Activated effector memory CD4-positive, alpha-beta T cell treated with anti-CD3 and anti-CD28 coated beads, Interleukin-2, amount 50 U/mL, for 16 hours (primary cell): Measurements from ENCODE around the gene ZNF280D.
"Not testable (repeated sequence)": the region's sequence is repeated elsewhere in the genome, so short reads cannot be mapped to it uniquely, and the experiment has no call there.

Experiments
- DNase-seq: peaks from one replicate; pipeline ENCODE4 v3.0.0-alpha.2; 2020

ZNF280D gene, protein sequence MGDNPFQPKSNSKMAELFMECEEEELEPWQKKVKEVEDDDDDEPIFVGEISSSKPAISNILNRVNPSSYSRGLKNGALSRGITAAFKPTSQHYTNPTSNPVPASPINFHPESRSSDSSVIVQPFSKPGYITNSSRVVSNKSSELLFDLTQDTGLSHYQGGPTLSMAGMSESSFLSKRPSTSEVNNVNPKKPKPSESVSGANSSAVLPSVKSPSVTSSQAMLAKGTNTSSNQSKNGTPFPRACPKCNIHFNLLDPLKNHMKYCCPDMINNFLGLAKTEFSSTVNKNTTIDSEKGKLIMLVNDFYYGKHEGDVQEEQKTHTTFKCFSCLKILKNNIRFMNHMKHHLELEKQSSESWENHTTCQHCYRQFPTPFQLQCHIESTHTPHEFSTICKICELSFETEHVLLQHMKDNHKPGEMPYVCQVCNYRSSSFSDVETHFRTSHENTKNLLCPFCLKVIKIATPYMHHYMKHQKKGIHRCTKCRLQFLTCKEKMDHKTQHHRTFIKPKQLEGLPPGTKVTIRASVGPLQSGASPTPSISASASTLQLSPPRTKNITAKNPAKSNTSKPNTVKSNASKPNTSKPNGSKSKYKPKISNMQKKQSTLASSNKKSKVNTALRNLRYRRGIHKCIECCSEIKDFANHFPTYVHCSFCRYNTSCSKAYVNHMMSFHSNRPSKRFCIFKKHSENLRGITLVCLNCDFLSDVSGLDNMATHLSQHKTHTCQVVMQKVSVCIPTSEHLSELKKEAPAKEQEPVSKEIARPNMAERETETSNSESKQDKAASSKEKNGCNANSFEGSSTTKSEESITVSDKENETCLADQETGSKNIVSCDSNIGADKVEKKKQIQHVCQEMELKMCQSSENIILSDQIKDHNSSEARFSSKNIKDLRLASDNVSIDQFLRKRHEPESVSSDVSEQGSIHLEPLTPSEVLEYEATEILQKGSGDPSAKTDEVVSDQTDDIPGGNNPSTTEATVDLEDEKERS

DNA sequence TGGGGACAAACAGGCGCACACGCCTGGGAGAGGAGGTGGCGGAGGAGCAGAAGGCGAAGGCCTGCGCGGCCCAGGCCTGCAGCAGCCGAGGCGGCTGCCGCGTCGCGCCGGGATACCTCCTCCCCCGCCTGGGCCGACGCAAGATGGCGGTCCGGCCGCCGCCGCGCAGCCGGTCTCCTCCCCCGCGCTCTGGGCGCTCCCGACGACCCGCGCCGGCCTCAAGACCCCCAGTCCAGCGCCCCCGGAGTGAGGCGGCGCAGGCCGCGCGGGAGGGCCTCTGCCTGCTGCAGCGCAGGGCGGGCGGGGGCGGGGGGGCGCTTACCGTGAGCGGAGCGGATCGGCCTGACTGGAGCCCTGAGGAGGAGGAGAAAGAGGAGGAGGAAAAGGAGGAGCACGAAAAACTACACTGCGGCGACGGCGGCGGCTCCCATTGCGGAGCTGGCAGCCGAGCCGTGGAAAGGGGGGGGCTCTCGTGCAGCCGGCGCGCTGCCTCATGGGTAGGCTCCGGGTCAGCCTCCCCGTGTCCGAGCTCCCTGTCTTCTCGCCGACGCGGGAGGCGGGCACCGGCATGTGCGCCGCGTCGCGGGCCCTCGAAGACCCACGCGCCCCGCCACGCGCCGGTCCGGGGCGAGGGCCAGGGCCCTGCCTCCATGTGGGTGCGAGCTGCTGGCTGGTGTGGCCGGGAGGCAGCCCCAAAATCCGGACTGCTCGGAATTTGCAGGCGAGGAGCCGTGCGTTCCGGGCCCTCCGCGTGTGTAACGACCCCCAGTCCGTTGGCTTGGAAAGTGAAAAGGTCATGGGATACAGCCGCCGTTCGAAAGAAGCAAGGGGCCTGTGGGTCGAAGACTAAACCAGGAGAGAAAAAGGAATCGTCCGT is at the start of gene ZNF280D:
ZNF280D (minus strand) TSS at position 374 of the 877 bp plus-strand sequence. CDS start 26,400 bp downstream, outside the sequence.
- peak; percentile 92 for DNase-seq

DNA sequence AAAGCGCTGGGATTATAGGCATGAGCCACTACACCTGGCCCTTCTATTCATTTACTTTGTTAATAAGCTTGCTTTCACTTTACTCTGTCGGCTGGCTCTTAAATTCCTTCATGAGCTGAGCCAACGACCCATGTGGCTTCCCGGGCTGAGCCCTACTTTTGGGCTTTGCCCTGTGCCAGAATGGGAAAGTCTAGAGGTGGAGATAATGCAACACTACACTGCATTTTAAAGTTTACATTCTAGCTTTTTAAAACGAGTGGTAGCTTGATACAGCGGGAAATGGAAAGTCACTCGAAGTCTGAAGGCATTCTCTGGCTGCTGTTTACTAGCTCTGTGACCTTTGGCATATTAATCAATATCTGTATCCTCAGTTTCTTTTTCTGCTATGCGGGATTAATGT is 49.0 kb upstream of the ZNF280D start:
- no peak for DNase-seq

DNA sequence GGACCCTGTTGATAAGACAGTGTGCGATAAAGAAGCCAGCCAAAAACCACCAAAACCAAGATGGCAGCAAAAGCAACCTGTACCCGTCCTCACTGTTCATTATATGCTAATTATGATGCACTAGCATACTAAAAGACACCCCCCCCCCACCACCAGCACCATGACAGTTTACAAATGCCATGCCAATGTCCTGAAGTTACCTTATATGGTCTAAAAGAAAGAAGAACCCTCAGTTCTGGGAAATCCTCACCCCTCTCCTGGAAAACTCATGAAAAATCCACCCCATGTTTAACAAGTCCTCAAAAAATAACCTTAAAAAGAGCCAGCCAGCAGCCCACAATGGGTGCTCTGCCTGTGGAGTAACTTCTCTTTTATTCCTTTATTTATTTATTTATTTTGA is 48.4 kb upstream of the ZNF280D start:
- no peak for DNase-seq

DNA sequence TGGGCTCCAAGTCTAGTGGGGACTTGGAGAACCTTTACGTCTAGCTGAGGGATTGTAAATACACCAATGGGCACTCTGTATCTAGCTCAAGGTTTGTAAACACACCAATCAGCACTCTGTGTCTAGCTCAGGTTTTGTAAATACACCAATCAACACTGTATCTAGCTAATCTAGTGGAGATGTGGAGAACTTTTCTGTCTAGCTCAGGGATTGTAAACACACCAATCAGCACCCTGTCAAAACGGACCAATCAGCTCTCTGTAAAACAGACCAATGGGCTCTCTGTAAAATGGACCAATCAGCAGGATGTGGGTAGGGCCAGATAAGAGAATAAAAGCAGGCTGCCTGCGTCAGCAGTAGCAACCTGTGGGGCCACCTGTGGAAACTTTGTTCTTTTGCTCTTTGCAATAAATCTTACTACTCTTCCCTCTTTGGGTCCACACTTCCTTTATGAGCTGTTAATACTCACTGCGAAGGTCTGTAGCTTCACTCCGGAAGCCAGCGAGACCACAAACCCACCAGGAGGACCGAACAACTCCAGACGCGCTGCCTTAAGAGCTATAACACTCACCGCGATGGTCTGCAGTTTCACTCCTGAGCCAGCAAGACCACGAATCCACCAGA is 46.9 kb upstream of the ZNF280D start:
- not testable (repeated sequence) for DNase-seq

DNA sequence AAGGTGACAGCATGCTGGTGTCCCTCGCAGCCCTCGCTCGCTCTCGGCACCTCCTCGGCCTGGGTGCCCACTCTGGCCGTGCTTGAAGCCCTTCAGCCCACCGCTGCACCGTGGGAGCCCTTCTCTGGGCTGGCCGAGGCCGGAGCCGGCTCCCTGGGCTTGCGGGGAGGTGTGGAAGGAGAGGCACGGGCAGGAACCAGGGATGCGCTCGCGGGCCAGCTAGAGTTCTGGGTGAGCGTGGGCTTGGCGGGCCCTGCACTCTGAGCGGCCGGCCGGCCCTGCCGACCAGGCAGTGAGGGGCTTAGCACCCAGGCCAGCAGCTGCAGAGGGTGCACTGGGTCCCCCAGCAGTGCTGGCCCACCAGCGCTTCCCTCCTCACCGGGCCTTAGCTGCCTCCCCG is 46.1 kb upstream of the ZNF280D start:
- DNase-seq = not testable (repeated sequence)

DNA sequence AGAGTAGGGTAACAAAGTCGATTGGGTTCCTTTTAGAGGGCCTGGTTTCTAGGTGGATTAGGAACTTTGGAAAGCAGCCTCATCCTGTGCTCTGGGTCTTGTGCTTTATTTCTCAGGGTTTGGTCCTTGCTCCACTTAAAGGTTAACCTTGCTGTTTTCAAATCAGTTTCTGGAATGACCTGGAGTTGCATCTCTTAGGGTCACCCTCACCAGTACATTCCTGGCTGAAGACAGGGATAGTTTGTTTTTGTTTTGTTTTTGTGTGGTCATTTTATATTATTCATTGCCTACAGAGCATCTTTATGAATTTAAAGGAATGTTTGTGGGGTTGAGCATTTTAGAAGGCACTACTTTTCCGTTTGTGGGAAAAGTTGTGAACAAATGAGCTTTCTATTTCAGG is 45.5 kb upstream of the ZNF280D start:
- no peak for DNase-seq

DNA sequence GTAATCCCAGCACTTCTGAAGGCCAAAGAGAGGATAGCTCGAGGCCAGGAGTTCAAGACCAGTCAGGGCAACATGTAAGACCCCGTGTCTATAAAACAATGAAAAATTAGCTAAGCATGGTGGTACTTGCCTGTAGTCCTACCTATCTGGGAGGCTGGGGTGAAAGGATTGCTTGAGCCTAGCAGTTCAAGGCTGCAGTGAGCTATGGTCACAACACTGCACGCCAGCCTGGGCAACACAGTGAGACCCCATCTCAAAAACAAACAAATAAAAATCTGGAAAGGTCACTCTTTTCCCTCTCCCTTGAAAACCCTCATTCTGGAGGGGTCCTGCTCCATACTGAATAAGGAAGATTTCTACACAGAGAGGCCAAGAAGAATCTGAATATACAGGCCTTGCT is 43.5 kb upstream of the ZNF280D start:
- DNase-seq = no peak

DNA sequence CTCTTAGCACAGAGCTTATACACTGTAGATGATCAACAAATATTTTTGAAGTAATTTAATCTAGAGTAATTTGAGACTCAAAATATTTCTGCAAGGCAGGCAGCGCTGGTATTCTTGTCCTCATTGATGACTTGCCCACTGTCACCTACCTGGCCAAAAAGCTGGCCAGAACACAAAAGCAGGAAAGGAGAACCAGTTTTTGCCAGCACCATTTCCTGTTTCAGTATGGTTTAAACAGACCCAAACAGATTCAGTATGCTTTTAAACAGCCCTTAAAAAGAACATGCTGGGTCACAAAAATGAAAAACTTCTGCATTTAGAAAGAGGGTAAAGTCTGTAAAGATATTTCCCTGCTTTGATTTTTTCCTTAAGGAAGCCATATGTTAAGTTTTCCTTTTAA is 42.3 kb upstream of the ZNF280D start:
- no peak for DNase-seq

DNA sequence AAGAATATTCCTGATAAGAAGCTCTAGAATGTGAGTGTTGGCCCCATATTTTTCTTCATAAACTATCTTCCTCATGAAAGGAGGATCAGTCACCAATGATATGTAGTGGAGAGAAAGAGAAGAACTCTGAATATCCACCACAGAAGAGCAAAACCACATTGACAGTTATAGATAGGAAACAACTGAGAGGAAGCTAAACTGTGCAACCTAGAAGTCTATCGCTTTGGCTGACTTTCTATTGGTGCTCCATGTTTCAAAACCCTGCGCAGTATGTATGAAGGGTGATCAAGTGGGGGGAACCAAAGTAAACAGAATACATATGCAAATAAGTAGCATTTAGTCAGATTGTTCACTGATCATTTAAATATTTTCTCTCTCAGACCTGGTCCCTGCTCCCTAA is 41.0 kb upstream of the ZNF280D start:
- DNase-seq = no peak

DNA sequence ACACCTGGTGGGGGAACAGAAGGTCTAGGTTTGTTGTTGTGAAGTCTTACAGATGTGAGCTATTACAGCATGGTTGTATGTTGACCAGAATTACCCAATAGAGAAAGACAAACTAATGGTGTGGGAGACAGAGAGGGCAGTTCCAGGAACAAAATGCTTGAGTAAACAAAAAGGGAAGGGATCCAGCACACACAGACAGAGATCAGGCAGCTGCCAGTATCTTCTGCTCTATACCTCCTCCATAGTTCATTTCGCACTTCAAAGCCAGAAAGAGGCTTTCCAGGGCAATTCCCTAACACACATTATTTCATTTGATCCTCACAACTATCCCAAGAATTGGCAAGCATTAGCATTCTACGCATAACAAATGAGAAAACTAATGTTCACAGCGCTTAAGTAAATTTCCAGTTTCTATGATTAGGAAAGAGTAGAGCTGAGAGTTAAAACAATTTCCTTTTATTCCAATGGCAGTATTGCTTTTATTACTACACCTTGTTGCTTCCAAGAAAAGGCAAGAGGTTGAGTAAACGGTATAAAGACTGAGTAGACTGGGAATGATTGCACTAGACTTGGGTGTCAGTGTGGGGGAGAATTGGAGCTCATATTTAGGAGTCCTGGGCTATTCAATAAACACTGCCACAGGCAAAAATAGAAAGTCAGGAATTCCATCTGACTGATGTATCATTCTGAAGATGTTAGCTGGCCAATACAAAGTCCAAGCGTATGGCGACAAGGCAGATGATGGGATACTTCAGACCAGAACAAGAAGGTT is 39.7 kb upstream of the ZNF280D start:
- no peak for DNase-seq

DNA sequence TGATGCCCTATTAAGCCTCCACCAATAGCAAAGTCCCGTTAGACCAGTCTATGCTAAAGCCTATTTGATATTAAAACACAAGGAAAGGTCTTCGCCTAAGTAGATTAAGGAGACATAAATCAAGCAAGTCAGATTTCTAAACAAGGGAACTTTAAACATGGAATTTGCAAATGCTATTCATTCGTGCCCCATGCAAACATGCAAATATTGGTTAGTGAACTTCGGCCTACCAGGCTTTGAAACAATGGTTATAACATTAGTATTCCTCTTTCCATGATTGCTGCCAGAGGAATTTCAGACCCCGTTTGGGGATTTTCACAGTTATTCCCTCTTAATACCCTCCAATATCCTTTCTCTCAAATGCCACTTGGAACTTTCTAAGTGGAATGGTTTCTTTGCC is 36.9 kb upstream of the ZNF280D start:
- DNase-seq = no peak

DNA sequence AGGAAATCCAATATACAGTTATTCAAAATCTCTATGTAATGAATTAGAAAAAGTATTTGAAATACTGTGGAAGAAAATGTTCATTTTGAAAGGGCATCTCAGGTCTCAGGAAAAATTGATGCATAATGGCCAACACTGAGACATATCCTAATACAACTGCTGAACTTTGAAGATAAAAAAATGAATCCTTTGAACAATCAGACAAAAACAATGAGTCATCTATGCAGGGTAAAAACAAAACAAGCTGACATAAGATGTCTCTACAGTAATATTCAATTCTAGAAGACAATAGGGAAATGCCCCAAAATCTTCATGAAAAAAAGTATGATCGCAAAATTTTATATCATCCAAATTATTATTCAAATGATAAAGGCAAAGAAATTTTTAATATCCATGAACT is 34.0 kb upstream of the ZNF280D start:
- no peak for DNase-seq

DNA sequence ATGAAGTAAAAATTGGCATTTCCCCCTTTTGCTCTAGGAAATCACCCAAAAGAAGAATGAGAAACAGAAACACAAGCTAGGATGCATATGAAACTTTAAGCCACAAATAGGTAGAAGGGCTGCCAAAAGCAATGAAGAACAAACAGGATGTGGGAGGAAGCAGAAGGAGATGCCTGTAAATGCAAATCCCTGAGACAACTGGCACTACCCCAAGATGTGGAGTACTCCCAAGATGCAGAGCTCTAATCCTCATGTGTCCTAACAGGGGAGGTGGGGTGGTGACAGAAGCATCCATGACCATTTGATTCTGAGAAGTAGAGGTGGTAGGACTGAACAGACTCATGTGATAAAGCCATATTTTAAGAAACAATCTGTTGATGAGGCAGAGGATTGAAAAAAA is 31.9 kb upstream of the ZNF280D start:
- DNase-seq = no peak

DNA sequence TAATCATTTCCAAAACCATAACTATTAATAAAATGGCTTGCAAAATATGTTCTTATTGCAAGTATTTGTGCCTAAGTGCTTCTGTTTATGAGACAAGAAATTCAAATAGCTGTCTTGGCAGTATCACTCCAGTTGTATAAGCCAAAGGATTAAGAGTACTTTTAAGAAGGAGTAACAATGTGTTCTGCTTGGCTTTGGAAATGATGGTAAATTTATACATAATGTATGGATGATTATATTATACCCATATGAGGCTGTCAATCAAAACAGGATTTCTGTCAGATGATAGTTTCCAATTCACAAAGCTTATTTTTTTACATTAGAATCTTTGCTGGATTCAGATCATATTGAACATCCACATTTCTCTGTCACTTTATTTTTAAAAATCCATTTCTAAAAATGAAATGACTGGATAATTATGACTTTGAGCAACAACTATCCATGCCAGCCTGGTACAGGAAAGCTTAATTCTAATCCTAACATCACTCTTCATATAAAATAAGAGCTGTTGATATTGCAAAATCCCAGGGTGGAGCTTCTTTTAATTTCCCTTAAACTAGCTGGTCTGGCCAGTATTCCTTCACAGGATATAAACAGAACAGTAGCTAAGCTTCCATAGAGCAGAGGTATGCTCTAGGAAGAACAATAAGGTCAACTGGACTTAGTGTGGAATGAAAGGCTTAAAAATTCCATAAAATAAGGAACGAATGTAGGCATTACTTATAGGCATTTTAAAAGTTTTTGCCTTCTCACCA is 30.0 kb upstream of the ZNF280D start:
- DNase-seq = no peak

DNA sequence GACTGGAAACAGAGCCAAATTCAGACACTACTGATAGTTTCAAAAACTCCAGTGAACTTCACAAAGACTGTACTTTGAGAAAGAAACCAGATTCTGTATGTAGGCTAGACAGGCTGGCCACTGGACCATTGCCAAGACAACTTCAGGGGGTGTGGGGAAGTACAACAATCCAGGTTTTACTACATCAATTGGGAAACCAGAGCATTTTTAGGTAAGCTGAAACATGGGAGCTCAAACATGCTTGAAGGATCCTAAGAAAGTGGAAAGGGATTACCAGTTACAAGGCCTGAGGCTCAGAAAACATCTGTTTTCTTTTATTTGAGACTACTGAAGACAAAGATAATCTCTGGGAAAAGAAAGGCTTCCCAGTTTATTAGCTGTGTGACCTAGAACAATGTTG is 26.9 kb upstream of the ZNF280D start:
- no peak for DNase-seq

DNA sequence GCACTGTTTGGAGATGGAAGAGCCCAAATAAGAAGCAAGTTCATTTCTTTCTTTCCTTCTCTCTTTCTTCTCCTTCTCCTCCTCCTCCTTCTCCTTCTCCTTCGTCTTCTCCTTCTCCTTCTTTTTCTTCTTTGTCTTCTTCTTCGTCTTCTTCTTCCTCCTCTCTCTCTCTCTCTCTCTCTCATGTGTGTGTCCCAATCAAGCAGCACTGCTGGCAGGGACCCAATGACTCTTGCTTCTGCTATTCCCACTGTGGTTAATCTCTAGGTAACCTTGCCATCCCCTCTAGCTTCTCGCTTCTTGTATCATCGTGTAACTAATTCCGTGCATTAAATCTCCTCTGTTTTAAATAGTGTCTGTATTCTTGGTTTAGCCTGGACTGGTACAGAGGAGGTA is 26.1 kb upstream of the ZNF280D start:
- no peak for DNase-seq

DNA sequence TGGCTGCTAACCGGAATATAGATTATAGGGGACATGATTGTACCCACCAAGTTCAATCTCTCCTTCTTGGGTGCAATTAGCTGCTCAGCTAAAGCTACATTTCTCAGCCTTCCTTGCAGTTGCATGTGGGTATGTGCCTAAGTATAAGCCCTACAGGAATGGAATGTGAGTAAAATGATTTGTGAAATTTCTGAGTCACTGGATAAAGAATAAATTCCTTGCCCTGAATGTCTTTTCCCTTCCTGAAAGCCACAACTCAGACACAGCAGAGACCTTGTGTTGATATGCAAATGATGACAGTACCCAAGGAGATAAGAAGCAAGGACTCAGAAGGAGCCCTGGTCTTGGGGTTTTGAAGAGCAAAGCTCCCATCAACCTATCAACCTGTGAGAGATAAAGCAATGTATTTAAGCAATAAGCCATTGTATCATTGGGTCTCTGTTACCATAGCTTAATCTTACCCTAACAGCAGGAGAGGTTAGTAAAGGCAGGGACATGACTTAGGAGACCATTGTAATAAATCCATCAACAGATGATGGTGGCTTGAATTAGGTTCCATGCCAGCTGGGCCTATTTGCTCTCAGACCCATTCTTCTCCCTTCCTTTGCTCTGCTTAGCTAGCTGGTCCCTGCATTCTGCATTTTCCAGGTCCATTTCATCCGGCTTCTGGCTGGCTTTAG is 25.6 kb upstream of the ZNF280D start:
- DNase-seq = no peak

DNA sequence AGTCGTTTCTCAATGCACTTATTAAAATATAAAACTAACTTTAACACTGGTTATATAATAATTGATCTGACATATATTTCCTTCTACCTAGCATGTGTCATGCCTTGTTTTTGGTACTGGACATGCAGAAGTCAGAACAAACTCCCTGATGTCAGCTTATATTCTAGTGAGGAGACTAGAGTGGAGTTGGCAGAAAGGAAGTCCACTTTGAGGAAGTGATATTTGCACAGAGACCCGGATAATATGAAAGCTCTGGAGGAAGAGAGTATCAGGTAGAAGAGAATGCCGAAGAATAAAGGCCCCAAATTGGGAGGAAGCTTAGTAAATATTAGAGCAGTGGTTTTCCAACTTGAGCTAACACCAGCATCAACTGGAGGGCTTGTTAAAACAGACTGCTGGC is 24.6 kb upstream of the ZNF280D start:
- no peak for DNase-seq

DNA sequence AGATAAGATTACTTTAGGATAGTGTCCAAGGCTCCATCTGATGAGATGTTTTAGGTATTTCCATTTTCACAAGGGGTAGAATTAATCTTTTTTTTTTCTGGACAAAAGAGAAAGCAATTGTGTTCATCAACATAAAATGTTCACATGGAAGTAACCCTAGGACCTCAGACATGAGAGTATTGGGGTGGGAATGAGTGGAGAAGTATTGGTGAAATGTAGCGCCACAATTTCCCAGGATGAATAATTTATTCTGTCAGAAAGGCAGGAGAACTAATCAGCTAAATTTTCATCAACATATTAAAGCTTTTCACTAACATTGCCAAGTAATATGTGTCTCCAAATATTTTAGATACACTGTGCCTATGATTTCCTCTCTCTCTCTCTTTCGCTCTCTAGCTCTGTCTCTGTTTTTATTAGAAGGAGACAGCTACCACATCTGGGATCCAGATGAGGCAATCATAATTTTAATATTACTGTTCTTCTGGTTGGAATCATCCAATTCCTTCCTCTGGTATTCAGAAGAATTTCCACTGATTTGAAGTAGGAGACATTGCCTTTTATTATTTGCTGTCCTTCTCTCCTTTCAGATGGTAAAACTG is 21.6 kb upstream of the ZNF280D start:
- no peak for DNase-seq

DNA sequence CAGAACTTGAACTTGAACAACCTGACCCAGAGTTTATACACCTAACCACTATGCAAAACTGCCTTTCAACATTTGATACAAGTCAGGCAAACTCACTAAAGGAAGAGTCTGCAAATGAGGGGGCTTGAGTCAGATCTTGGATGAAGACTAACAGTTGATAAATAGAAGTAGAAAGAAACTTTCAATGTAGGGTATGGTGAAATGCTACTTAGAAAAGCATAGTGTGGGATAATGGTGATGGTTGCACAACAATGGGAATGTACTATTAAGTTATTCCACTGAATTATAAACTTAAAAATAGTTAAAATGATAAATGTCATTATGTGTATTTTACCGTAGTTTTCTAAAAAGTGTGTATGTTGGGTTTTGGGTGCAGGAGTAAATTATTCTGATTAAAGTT is 19.7 kb upstream of the ZNF280D start:
- DNase-seq = no peak
